ENCODE measurements around the gene AQP7.
"Not testable (repeated sequence)": the region's sequence is repeated elsewhere in the genome, so short reads cannot be mapped to it uniquely, and the experiment has no call there.

Gene AQP7

DNA sequence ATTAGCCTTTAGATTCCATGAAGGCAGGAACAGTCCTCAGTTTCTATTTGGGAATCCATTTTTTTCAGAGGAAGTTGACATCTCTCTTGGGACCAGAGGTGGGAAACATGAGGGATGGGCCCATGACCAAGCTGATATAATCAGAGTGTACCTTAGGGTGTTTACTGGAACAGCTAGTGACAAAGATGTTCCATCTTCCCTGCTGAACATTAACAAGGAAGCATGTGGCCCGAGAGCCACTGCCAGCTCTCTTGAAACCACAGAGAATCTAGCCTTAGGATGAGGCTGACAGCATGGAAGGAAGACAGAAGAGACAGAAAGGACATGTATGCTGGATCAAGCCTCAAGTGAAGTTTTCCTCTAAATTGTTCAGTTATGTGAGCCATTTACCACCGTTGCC lies 29.1 kb upstream of the AQP7 start:
- DNase-seq, result no peak

DNA sequence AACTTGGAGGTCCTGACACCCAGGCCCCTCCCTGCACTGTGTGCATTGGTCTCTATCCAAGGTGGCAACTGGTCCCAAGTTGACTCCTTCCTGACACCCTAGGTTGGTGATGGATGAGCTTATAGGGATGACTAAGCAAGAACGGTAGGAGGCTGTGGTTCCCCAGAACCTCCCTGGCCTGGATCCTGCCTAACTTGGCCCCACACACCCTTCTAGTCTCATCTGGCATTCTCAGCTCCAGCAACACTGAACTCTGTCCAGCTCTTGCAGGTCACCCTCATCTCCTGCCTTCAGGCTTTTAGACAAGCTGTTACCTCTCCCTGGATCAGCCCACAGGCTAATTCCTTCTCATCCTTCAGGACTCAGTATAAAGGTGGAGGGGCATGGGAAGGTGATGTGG lies 28.6 kb upstream of the AQP7 start:
- no peak for DNase-seq

DNA sequence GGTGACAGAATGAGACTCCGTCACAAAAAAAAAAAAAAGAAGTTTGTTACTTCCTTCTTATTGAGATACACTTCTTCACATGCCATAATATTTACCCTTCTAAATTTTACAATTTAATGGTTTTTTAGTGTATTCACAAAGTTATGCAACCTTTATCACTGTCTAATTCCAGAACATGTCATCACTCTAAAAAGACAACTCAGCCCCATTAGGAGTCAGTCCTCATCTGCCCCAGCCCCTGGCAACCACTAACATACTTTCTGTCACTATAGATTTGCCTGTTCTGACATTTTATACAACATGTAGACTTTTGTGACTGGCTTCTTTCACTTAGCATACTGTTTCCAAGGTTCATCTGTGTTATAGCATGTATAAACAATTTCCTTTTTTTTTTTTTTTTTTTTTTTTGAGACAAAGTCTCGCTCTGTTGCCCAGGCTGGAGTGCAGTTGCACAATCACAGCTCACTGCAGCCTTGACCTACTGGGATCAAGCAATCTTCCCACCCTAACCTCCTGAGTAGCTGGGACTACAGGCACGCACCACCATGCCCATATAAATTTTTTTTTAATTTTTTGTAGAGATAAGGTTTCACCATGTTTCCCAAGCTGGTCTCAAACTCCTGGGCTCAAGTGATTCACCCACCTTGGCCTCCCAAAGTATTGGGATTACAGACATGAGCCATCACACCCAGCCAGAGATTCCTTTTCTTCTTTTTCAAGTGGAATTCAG lies 27.1 kb upstream of the AQP7 start:
- DNase-seq, result no peak

- DNase-seq, result peak; percentile 26
These were observed 24.5 kb upstream of the AQP7 start for GRCh38 chr9:33426843-33427293.

DNA sequence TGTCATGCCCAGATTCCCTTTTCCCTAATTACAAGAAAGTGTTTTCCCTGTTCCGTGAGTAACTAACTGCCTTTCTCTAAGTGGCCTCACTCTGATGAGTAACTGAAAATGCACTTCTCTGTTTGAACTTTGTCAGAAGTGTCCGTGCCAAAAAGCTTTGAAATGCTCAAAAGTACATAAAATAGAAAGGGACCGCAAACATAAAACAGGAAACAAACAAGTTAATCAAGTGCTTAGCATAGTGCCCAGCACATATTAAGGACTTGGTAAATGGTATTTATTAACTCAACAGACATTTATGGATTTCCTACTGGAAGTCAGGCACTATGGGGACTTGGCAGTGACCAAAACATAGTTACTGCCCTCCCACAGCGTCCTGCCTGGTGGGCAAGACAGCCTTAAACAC lies 22.8 kb upstream of the AQP7 start:
- DNase-seq, result no peak

DNA sequence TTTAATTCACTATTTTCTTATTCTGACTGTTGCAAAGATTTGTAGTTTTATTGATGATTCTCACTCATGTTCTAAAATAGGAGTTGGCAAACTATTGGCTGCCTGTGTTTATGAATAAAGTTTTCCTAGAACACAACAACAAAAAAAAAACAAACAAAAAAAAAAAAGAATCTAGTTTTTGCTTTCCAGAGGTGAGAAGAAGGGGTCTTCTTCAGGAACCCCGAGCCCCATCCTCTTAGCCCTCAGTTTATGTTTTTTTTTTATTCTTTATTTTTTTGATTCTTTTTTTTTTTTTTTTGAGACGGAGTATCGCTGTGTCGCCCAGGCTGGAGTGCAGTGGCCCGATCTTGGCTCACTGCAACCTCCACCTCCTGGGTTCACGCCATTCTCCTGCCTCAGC lies 22.1 kb upstream of the AQP7 start:
- DNase-seq, result not testable (repeated sequence)

- not testable (repeated sequence) for DNase-seq
These were observed 21.7 kb upstream of the AQP7 start for GRCh38 chr9:33424043-33424442.

DNA sequence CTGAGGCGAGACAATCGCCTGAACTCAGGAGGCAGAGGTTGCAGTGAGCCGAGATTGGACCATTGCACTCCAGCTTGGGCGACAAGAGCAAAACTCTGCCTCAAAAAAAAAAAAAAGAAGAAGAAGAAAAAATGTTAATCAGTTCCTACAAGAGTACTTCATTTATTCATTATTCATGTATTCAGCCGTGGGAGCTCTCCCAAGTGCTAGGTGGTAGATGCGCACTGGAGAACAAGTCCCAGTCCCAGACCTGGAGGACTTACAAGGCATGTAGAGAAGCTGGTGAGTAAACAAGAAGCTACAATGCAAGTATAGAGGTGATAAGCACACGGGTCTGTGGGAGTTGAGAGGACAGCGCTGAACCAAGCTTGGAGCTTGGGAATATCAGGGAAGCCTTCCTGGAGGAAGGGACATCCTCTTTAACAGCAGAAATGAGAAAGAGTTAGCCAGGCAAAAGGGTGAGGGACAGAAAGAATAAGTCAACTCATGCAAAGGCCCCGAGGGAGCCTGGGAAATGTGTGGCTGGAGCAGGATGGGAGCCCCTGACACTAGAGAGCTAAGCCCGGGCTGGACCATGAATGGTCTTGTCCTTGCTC lies 17.4 kb upstream of the AQP7 start:
- DNase-seq, result no peak

GRCh38 chr9:33418090-33418489 lies 15.7 kb upstream of the AQP7 start:
- DNase-seq, result no peak

GRCh38 chr9:33416996-33417395 lies 14.6 kb upstream of the AQP7 start:
- peak; percentile 30 for DNase-seq

DNA sequence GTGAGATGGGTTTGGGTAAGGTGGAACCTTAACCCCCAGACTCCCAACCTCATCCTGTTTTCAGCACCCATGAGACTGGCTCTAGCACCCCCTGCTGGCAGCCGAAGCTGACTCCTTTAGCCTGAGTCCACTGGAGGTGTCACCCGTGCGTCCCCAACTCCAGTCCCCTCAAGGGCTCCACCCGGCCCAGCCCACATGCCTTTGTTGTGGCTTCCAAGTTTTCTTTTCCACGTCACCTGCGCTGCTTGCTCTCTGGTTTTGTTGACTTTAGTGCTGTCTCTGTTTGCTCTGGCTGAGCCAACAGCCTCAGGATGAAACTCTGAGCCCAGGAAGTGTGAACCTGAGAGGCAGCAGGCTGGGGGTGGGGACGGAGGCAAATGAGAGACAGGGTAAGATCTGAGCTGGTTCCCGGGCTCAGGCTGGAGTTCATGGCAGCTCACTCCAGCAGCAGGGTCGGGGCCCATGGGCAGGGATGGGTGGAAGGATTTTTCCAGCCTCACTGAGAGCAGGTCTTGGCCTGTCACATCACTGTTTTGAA lies 13.2 kb upstream of the AQP7 start:
- DNase-seq, result peak; percentile 89

DNA sequence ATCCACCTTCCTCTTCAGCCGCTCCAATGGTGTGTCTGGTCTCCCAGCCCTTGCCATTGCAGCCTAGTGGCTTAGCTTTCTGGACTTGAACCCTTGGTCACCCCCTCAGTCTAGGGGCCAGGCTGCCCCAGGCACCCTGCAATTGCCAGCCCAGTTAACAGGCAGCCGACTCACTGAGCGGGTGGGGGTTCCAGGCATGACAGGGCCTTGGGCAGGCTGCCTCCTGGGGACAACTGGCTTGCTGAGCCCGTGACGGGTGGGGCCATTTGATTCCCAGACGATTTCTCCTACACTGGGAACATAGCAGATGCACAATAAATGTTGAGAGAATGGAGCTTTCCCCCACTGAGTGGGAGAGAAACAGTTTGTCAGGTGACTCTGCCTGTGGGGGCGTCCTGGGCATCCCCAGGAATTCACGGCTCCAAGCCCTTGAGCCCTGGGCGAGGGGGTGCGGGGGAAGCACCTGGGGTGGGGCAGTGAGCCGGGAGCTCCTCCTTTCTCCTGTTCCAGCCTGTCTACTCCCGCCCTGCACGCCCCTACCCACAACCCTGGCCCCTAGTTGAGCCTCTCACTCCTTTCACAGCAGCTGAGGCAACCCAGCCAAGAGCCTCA lies 12.6 kb upstream of the AQP7 start:
- no peak for DNase-seq

DNA sequence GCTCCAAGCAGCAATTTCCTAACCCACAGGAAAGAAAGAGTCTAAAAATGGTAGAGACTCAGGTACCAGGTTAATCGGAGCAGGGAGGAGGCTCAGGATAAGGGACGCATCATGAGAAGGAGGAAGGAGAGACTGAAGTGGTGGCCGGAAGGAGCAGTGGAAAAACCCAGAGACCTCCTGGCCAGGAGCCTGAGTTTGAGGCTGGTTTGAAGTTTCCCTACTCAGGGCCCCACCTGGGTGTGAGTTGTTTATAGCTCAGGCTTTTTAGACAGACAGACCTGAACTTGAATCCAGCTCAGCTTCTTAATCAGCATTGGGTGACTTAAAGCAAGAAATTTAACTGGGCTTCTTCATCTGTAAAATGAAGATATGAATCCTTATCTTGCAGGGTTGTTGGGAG lies 11.9 kb upstream of the AQP7 start:
- DNase-seq, result no peak

DNA sequence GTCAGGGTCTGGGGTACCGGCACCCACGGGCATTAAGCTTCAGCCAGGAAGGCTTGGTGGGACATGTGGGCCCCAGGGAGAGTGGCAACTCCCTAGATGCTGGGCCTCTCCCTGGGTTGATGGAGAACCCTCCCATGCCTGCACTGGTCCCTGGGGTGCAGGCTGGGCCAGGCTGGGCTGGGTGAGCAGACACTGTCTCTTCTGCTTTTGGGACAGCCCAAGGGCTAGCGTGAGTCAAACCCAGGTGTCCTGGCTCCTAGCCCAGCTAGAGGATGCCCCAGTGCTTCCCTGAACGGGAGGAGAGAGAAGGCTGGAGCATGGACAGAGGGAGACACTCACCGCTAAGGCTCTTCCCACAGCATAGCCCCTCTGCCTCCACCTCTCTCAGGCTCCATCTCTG lies 5.7 kb upstream of the AQP7 start:
- DNase-seq, result no peak

DNA sequence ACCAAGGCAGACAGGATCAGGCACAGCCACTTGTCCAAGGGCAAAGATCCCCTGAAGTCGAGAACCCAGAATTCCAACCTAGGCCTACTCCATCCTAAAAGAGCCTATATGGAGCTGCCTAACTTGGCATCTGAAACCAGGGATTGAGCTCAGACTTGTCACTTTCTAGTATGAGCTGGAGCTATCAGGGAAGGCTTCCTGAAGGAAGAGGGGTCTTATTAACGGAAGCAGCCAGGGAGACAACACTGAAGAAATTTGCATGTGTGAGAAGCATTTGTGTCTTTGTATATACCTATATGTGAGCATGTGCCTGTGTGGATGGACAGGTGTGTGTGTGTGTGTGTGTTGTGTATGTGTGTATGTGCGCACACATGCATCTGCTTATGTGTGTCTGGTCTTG lies 4.7 kb upstream of the AQP7 start:
- DNase-seq, result no peak

- DNase-seq, result no peak
These were observed 2.5 kb upstream of the AQP7 start for GRCh38 chr9:33404788-33405362.

GRCh38 chr9:33403941-33404787 lies 1.8 kb upstream of the AQP7 start:
- no peak for DNase-seq

- not testable (repeated sequence) for DNase-seq
These were observed 559 bp downstream of the AQP7 start for GRCh38 chr9:33401809-33402208.

- DNase-seq, result not testable (repeated sequence)
These were observed 3.3 kb downstream of the AQP7 start for GRCh38 chr9:33399047-33399446.

- DNase-seq, result not testable (repeated sequence)
These were observed 4.6 kb downstream of the AQP7 start for GRCh38 chr9:33397801-33398200.

DNA sequence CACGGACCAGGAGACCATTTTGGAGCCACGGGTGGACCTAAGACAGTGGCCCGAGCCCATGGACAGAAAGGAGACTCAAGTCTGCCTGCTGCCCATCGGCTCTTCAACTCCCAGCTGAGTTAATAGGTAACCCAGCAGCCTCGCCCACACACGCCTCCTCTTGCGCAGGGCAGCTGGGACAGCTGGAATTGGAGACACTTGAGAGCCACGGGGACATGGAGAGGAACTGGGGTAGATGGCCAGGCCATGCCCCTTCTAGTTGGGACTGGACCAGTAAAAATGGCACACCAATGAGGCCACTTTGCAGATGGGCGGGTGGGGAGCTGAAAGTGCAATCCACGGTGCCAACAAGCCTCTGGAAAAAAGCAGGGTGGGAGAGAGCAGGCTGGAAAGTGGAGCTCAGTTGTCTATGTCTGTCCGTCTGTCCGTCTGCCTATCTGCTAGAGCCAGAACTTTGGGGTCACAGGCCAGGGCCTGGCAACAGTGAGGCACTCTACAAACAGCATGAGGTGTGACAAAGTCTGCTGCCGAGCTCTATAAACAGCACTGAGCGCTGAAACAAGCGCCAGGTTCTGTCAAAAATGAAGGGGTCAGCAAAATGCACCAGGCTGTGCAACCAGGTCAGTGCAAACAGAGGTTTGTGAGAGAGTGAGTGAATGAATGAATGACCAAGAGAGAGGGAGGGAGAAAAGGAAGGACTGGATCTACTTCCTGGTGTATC lies 7.0 kb downstream of the AQP7 start:
- DNase-seq, result not testable (repeated sequence)

DNA sequence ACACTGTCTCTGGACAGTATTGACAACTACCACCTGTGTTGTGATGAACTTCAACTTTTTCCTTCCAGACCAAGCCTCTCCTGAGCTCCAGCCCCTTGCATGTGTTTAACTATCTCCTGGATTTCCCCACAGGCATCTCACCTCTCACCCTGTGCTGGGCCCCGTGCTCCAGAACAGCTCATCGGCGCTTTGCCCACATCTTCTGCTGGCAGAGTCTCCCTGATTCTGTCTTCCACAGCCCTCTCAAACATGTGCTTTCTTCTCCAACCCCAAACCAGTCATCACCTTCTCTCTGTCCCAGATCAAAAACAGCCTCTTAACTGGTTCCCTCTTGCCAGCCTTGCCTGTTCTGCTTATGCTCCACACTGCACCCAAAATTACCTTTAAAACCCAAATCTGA lies 8.4 kb downstream of the AQP7 start:
- DNase-seq, result not testable (repeated sequence)
